ENCODE results near the gene IP6K1. TPM values are rescaled to one million over a fixed set of nuclear protein-coding genes. Genes with fewer than 3 reads are reported as not detected.

The IP6K1 gene
- total RNA-seq, 1 donor = 48.5 TPM

DNA sequence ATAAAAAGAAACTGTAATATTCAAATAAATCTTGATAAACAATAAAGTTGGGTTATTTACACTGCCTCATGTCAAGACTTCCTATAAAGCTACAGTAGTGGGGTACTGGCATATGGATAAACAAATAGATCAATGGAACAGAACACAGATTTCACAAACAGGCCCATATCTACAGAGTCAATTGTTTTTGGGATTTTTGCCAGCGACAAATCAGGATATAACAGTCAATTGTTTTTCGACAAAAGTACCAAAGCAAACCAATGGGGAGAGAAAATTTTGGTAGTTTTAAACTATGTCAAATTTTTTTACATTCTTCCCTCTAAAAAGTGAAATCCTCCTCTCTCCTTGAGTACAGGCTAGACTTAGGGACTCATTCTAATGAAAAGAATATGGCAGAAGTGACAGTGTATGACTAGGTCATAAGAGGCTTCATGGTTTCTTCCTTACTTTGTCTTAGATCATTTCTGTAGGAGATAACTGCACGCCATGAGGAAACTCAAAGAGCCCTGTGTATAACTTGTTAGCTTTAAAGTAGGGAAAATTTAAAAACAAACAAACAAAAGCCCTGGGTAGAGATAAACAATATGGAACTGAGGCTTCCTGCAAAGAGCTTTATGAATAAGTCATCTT is 16.9 kb downstream of the IP6K1 start:
- TF ChIP-seq, protein P1, sequence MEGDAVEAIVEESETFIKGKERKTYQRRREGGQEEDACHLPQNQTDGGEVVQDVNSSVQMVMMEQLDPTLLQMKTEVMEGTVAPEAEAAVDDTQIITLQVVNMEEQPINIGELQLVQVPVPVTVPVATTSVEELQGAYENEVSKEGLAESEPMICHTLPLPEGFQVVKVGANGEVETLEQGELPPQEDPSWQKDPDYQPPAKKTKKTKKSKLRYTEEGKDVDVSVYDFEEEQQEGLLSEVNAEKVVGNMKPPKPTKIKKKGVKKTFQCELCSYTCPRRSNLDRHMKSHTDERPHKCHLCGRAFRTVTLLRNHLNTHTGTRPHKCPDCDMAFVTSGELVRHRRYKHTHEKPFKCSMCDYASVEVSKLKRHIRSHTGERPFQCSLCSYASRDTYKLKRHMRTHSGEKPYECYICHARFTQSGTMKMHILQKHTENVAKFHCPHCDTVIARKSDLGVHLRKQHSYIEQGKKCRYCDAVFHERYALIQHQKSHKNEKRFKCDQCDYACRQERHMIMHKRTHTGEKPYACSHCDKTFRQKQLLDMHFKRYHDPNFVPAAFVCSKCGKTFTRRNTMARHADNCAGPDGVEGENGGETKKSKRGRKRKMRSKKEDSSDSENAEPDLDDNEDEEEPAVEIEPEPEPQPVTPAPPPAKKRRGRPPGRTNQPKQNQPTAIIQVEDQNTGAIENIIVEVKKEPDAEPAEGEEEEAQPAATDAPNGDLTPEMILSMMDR (IDR thresholded peaks at IDR 0.05; ENCODE audit: extremely low read depth, low read depth, low read length) = no peak
- Histone ChIP-seq H2AFZ (ENCODE audit: low read length) (no peak overlapping the region), H4K20me1 (ENCODE audit: insufficient read depth, low read length) (peaks cover 40% of the 10 kb centered on the region), H3K27ac (ENCODE audit: low read depth, low read length) (no peak overlapping the region), H3K9me3 (ENCODE audit: low read depth, low read length) (no peaks in the 10 kb centered on the region), H3K4me2 (ENCODE audit: insufficient read depth, low read length) (no peak overlapping the region), H3K4me3 (ENCODE audit: insufficient read depth, low read length) (no peak overlapping the region), H3K79me2 (ENCODE audit: insufficient read depth, low read length) (peaks cover 92% of the 10 kb centered on the region), H3K27me3 (ENCODE audit: insufficient read depth, low read length) (no peaks in the 10 kb centered on the region), H3K36me3 (ENCODE audit: insufficient read depth, low read length) (no peaks in the 10 kb centered on the region), H3K4me1 (ENCODE audit: insufficient read depth, low read length) (no peaks in the 10 kb centered on the region)
- DNase-seq (ENCODE audit: insufficient read length, low spot score, missing footprints) = no peak

DNA sequence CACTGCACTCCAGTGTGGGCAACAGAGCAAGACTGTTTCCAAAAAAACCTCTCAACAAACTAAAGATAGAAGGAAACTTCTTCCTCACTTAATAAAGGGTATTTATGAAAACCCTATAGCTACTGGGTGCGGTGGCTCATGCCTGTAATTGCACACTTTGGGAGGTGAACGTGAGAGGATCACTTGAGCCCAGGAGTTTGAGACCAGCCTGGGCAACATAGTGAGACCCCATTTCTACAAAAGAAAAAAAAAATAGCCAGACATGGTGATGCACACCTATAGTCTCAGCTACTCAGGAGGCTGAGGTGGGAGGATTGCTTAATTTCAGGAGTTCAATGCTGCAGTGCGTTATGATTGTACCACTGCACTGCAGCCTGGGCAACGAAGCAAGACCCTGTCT is 22.4 kb downstream of the IP6K1 start:
- TF ChIP-seq, protein P1 (IDR thresholded peaks at IDR 0.05; ENCODE audit: extremely low read depth, low read depth, low read length) = no peak
- Histone ChIP-seq H3K4me1 (ENCODE audit: insufficient read depth, low read length) (no peaks in the 10 kb centered on the region), H4K20me1 (ENCODE audit: insufficient read depth, low read length) (peaks cover 39% of the 10 kb centered on the region)

DNA sequence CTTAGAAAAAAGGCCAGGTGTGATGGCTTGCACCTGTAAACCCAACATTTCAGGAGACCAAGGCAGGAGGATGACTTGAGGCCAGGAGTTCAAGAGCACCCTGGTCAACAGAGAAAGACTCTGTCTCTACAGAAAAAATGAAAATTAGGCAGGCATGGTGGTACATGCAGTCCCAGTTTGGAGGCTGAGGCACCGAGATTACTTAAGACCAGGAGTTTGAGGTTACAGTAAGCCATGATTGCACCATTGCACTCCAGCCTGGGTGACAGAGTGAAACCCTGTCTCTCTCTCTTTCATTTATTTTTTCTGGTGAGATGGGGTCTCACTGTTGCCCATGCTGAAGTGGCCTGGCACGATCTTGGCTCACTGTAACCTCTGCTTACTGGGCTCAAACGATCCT is 24.7 kb downstream of the IP6K1 start:
- no peak overlapping the region for H3K4me3 ChIP-seq (ENCODE audit: insufficient read depth, low read length)
- H3K27ac ChIP-seq (ENCODE audit: low read depth, low read length) = no peak overlapping the region
- peaks cover 36% of the 10 kb centered on the region for H4K20me1 ChIP-seq (ENCODE audit: insufficient read depth, low read length)
- no peaks in the 10 kb centered on the region for H3K36me3 ChIP-seq (ENCODE audit: insufficient read depth, low read length)
- H2AFZ ChIP-seq (ENCODE audit: low read length) = no peak overlapping the region
- H3K9me3 ChIP-seq (ENCODE audit: low read depth, low read length) = no peaks in the 10 kb centered on the region
- no peaks in the 10 kb centered on the region for H3K27me3 ChIP-seq (ENCODE audit: insufficient read depth, low read length)
- no peaks in the 10 kb centered on the region for H3K4me1 ChIP-seq (ENCODE audit: insufficient read depth, low read length)
- H3K79me2 ChIP-seq (ENCODE audit: insufficient read depth, low read length) = peaks cover 85% of the 10 kb centered on the region
- TF ChIP-seq, protein P1 (IDR thresholded peaks at IDR 0.05; ENCODE audit: extremely low read depth, low read depth, low read length) = no peak
- DNase-seq (ENCODE audit: insufficient read length, low spot score, missing footprints) = no peak
- H3K4me2 ChIP-seq (ENCODE audit: insufficient read depth, low read length) = no peak overlapping the region

More for the DNA sequence above, 22.4 kb downstream of the IP6K1 start:
- H3K27me3 ChIP-seq (ENCODE audit: insufficient read depth, low read length) = no peaks in the 10 kb centered on the region
- no peaks in the 10 kb centered on the region for H3K9me3 ChIP-seq (ENCODE audit: low read depth, low read length)
- H3K36me3 ChIP-seq (ENCODE audit: insufficient read depth, low read length) = no peaks in the 10 kb centered on the region
- H2AFZ ChIP-seq (ENCODE audit: low read length) = no peak overlapping the region
- no peak for DNase-seq (ENCODE audit: insufficient read length, low spot score, missing footprints)
- no peak overlapping the region for H3K27ac ChIP-seq (ENCODE audit: low read depth, low read length)
- H3K79me2 ChIP-seq (ENCODE audit: insufficient read depth, low read length) = peaks cover 85% of the 10 kb centered on the region
- no peak overlapping the region for H3K4me3 ChIP-seq (ENCODE audit: insufficient read depth, low read length)
- H3K4me2 ChIP-seq (ENCODE audit: insufficient read depth, low read length) = no peak overlapping the region

DNA sequence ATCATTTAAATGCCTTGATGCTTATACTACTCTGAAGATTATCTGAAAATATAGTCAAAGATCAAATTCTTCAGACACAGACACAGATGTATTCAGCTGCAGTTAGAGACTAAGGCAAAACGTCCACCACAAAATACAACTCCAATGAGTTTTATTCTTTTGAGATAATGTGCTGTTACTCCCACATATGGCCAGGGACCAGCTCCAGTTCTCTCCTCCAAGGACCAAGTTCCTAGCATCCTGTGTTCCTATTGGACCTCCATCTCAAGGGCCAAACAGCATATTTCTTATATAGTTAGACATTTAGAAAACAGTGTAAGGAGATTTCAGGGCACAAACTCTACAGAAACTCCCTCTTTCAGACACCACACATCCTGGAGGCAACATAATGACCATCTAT is 27.1 kb downstream of the IP6K1 start:
- TF ChIP-seq, protein P1 (IDR thresholded peaks at IDR 0.05; ENCODE audit: extremely low read depth, low read depth, low read length) = no peak
- H4K20me1 ChIP-seq (ENCODE audit: insufficient read depth, low read length) = peaks cover 43% of the 10 kb centered on the region
- peaks cover 86% of the 10 kb centered on the region for H3K79me2 ChIP-seq (ENCODE audit: insufficient read depth, low read length)

More for the DNA sequence above, 27.1 kb downstream of the IP6K1 start:
- no peaks in the 10 kb centered on the region for H3K9me3 ChIP-seq (ENCODE audit: low read depth, low read length)
- H2AFZ ChIP-seq (ENCODE audit: low read length) = no peak overlapping the region
- no peaks in the 10 kb centered on the region for H3K27me3 ChIP-seq (ENCODE audit: insufficient read depth, low read length)
- H3K4me2 ChIP-seq (ENCODE audit: insufficient read depth, low read length) = no peak overlapping the region
- H3K4me3 ChIP-seq (ENCODE audit: insufficient read depth, low read length) = no peak overlapping the region
- no peaks in the 10 kb centered on the region for H3K36me3 ChIP-seq (ENCODE audit: insufficient read depth, low read length)
- no peak overlapping the region for H3K27ac ChIP-seq (ENCODE audit: low read depth, low read length)
- H3K4me1 ChIP-seq (ENCODE audit: insufficient read depth, low read length) = no peaks in the 10 kb centered on the region
- DNase-seq (ENCODE audit: insufficient read length, low spot score, missing footprints) = no peak

Measured in osteoblast (primary cell).